Mucosa of descending colon (tissue), 3 donors: ENCODE data around the gene KLF12. TPM values are rescaled to one million over a fixed set of nuclear protein-coding genes. Genes with fewer than 3 reads are reported as not detected.

Experiments used
- ATAC-seq: fragments of 200-7000 bp; cut with Tn5 transposase; one replicate; pipeline ENCODE4 v1.9.1; 2020; ENCODE audit warnings: mild to moderate bottlenecking, moderate library complexity
- DNase-seq, 3 donors: peaks; one replicate each; pipeline ENCODE4 v3.0.0-alpha.2; 2020
- H3K36me3 ChIP-seq: fragments of 200-600 bp; one replicate; pipeline ENCODE4 v1.8.0; 2021; ENCODE audit warnings: low read depth, mild to moderate bottlenecking
- H3K4me1 ChIP-seq: fragments of 200-600 bp; one replicate; pipeline ENCODE4 v1.8.0; 2021; ENCODE audit warnings: low read depth, mild to moderate bottlenecking
- H3K4me3 ChIP-seq: fragments of 200-600 bp; one replicate; pipeline ENCODE4 v1.8.0; 2021; ENCODE audit warnings: mild to moderate bottlenecking
- H3K9me3 ChIP-seq: fragments of 200-600 bp; one replicate; pipeline ENCODE4 v1.8.0; 2021; ENCODE audit warnings: mild to moderate bottlenecking
- intact Hi-C, 2 donors: fragments of 100-400 bp; cut with DNase I in 1 of 2; cut with micrococcal nuclease in 1 of 2; formaldehyde crosslinking; loops; one replicate each; pipeline versions ENCODE4 v1.11.0 to v1.11.1; 2022; cut with DNase I, micrococcal nuclease
- long read RNA-seq, 2 donors: library from polyadenylated mRNA; unstranded; transcript quantifications; one replicate each; pipeline ENCODE4 v2.0.0, GENCODE V29; 2019 to 2021
- total RNA-seq, 3 donors: library from RNA; stranded (reverse); fragmentation: NEBNext Ultra II Directional in 2 of 3; extraction: Animal tissue kit (Norgen Biotek cat#: 25700) in 2 of 3; gene quantifications; one replicate each; pipeline versions ENCODE4 v1.2.1 to v1.2.4, GENCODE V29; 2021 to 2023
- TF ChIP-seq, protein P1 (sequence below): fragments of 200-600 bp; IDR thresholded peaks from one replicate; pipeline ENCODE4 v1.8.0; 2022; ENCODE audit warnings: antibody characterized with exemption, mild to moderate bottlenecking
- donor health status: DM: no; HTN: no; CAD: no; lungs with moderate emphysema.
- donor health status: DM: no; HTN: no; CAD: no.
- donor health status: DM: no; HTN: yes; CAD: no.

The KLF12 gene
- 10 to 100 TPM in 2 of 3 donors, 1 to 10 TPM in 1; 7.4 to 14.1 (median 10.5) TPM for total RNA-seq
- long read RNA-seq, donor 1, partial matches to known transcripts, result 2 of 5 reads
- long read RNA-seq, donor 1, other reads (novel, unspliced or antisense), result 3 of 5 reads
- long read RNA-seq, donor 2, result 0 reads

- TF ChIP-seq, protein P1, sequence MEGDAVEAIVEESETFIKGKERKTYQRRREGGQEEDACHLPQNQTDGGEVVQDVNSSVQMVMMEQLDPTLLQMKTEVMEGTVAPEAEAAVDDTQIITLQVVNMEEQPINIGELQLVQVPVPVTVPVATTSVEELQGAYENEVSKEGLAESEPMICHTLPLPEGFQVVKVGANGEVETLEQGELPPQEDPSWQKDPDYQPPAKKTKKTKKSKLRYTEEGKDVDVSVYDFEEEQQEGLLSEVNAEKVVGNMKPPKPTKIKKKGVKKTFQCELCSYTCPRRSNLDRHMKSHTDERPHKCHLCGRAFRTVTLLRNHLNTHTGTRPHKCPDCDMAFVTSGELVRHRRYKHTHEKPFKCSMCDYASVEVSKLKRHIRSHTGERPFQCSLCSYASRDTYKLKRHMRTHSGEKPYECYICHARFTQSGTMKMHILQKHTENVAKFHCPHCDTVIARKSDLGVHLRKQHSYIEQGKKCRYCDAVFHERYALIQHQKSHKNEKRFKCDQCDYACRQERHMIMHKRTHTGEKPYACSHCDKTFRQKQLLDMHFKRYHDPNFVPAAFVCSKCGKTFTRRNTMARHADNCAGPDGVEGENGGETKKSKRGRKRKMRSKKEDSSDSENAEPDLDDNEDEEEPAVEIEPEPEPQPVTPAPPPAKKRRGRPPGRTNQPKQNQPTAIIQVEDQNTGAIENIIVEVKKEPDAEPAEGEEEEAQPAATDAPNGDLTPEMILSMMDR, result no peak
- intact Hi-C loops, result loop anchor here in 1 of 2 donors (10.0 kb wide), 1 partner anchor 379 kb away; no protein-coding TSS in a partner anchor
These were observed at the start of gene KLF12 for GRCh38 chr13:74134221-74134776. Gene KLF12 (minus strand): TSS chr13:74134404.

DNA sequence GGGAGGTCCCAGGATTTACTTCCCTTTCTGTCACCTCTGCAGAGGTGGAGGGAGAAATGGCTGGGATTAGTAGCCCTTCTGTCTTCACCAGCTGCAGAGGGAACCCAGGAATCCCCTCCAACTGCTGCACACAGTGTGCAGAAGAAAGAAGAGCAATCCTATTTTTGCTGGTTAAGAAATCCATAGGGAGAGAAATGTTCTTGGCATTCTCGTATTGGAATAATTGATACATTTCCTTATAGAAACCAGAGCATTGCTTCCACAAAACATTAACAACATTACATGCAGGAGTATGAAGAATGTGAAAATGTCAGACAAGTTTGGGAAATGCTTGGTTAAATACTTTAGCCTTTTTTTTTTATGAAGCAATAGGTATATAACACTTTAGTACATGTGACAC lies 48.3 kb upstream of the KLF12 start:
- ATAC-seq, result no peak
- DNase-seq, result no peak
- Histone ChIP-seq H3K36me3 (no peaks in the 10 kb centered on the region), H3K4me3 (no peak overlapping the region), H3K4me1 (no peaks in the 10 kb centered on the region), H3K9me3 (no peaks in the 10 kb centered on the region)
- intact Hi-C loops, result no loop called here
- TF ChIP-seq, protein P1, result no peak

More at GRCh38 chr13:74134221-74134776, at the start of gene KLF12:
- Histone ChIP-seq H3K36me3 (no peaks in the 10 kb centered on the region), H3K4me3 (peak within 1 kb of the TSS; percentile 60), H3K9me3 (no peaks in the 10 kb centered on the region), H3K4me1 (peaks cover 31% of the 10 kb centered on the region)
- ATAC-seq (peak; percentile 78), DNase-seq (peak; percentile 90 to 95 (median 91))

- Histone ChIP-seq H3K4me1 (no peaks in the 10 kb centered on the region), H3K36me3 (no peaks in the 10 kb centered on the region), H3K4me3 (no peak overlapping the region), H3K9me3 (no peaks in the 10 kb centered on the region)
- TF ChIP-seq, protein P1, result no peak
- DNase-seq (no peak), ATAC-seq (no peak)
- intact Hi-C loops, result no loop called here
These were observed 40.6 kb upstream of the KLF12 start for GRCh38 chr13:74174810-74175209.

GRCh38 chr13:74173822-74174221 lies 39.6 kb upstream of the KLF12 start:
- Histone ChIP-seq H3K9me3 (no peaks in the 10 kb centered on the region), H3K36me3 (no peaks in the 10 kb centered on the region), H3K4me3 (no peak overlapping the region), H3K4me1 (no peaks in the 10 kb centered on the region)
- no peak for DNase-seq
- intact Hi-C loops, result no loop called here
- no peak for ATAC-seq
- TF ChIP-seq, protein P1, result no peak

DNA sequence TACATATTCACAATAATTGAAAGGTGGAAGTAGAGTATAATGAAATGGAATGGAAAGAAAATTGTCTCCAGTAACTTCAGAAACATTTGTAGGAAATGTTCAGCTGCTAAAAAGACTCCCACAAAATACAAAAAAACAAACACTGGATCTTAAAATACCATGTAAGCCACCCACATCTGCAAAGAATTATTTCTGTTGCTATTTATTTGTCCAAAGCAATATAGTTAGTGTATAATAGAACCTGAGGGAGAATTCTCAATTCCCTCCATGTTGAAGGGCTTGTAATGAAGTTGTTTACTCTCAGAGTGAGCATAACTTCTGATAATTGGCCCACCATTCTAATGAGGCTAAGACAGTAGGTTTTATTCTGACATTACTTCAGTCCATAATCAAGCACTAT lies 37.4 kb upstream of the KLF12 start:
- ATAC-seq, result no peak
- no peak overlapping the region for H3K4me3 ChIP-seq
- DNase-seq, result no peak
- H3K4me1 ChIP-seq, result no peaks in the 10 kb centered on the region
- TF ChIP-seq, protein P1, result no peak
- no peaks in the 10 kb centered on the region for H3K9me3 ChIP-seq
- H3K36me3 ChIP-seq, result no peaks in the 10 kb centered on the region
- intact Hi-C loops, result no loop called here
